ENCODE measurements around the gene DNAJC7.

GRCh38 chr17:41989702-41990419 is 27.4 kb downstream of the DNAJC7 start:
- TF ChIP-seq EZH2 (IDR thresholded peaks at IDR 0.05), result no peak
- no peak for TF ChIP-seq CTCF (IDR thresholded peaks at IDR 0.05)
- TF ChIP-seq EZH2phosphoT487 (IDR thresholded peaks at IDR 0.05), result no peak

Data from neural progenitor cell (in vitro differentiated cells).